ENCODE data around the gene INSR.

Gene INSR

GRCh38 chr19:7247155-7247554, 47.1 kb downstream of the INSR start:
- Histone ChIP-seq H3K4me3 (ENCODE audit: severe bottlenecking) (no peak overlapping the region), H3K36me3 (ENCODE audit: low read depth) (no peaks in the 10 kb centered on the region), H3K9me3 (ENCODE audit: severe bottlenecking) (no peaks in the 10 kb centered on the region), H3K27me3 (ENCODE audit: insufficient read depth, poor library complexity, severe bottlenecking) (no peaks in the 10 kb centered on the region), H3K27ac (ENCODE audit: poor library complexity, severe bottlenecking) (no peak overlapping the region), H3K4me1 (ENCODE audit: insufficient read depth, poor library complexity, severe bottlenecking) (no peaks in the 10 kb centered on the region)
- DNase-seq (ENCODE audit: low spot score) = no peak
- TF ChIP-seq CTCF (IDR thresholded peaks at IDR 0.05; ENCODE audit: poor library complexity, severe bottlenecking) = no peak
- no peak for ATAC-seq (ENCODE audit: low read depth)

- Histone ChIP-seq H3K27me3 (ENCODE audit: insufficient read depth, poor library complexity, severe bottlenecking) (no peaks in the 10 kb centered on the region), H3K4me3 (ENCODE audit: severe bottlenecking) (no peak overlapping the region), H3K36me3 (ENCODE audit: low read depth) (no peaks in the 10 kb centered on the region), H3K9me3 (ENCODE audit: severe bottlenecking) (no peaks in the 10 kb centered on the region), H3K4me1 (ENCODE audit: insufficient read depth, poor library complexity, severe bottlenecking) (no peaks in the 10 kb centered on the region), H3K27ac (ENCODE audit: poor library complexity, severe bottlenecking) (no peak overlapping the region)
- ATAC-seq (ENCODE audit: low read depth) (no peak), DNase-seq (ENCODE audit: low spot score) (no peak)
- TF ChIP-seq CTCF (IDR thresholded peaks at IDR 0.05; ENCODE audit: poor library complexity, severe bottlenecking) = no peak
Observed at GRCh38 chr19:7246601-7247000, 47.6 kb downstream of the INSR start.

DNA sequence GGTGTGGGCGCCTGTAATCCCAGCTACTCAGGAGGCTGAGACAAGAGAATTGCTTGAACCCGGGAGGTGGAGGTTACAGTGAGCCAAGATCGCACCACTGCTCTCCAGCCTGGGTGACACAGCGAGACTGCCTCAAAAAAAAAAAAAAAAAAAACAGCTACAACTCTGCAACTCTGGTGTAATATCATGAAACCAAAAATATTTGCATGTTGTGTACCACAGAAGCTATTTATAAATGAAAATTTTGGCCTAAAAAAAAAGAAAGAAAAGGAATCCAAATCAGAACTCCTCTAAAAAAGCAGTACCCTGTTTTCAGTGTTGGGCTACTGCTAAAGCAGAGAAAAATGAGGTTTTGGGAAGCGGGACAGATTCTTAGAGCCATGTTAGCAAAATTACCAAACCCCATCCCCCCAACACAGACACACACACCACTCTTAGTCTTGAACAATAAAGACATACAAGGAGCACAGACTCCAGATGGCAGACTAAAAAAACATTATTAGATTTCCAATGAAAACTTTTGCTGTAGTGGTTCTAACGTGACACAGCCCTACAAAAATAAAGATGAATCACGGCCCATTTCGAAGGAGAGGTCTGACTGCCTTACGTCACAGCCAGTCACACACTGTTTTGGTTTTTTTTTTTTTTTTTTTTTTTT, 51.5 kb downstream of the INSR start:
- no peak overlapping the region for H3K4me3 ChIP-seq (ENCODE audit: severe bottlenecking)
- no peak for DNase-seq (ENCODE audit: low spot score)
- no peaks in the 10 kb centered on the region for H3K36me3 ChIP-seq (ENCODE audit: low read depth)
- no peak for TF ChIP-seq CTCF (IDR thresholded peaks at IDR 0.05; ENCODE audit: poor library complexity, severe bottlenecking)
- no peaks in the 10 kb centered on the region for H3K27me3 ChIP-seq (ENCODE audit: insufficient read depth, poor library complexity, severe bottlenecking)
- ATAC-seq (ENCODE audit: low read depth) = no peak
- H3K27ac ChIP-seq (ENCODE audit: poor library complexity, severe bottlenecking) = no peak overlapping the region
- H3K9me3 ChIP-seq (ENCODE audit: severe bottlenecking) = peaks cover 2% of the 10 kb centered on the region
- no peaks in the 10 kb centered on the region for H3K4me1 ChIP-seq (ENCODE audit: insufficient read depth, poor library complexity, severe bottlenecking)

- Histone ChIP-seq H3K27me3 (ENCODE audit: insufficient read depth, poor library complexity, severe bottlenecking) (no peaks in the 10 kb centered on the region), H3K27ac (ENCODE audit: poor library complexity, severe bottlenecking) (no peak overlapping the region), H3K4me1 (ENCODE audit: insufficient read depth, poor library complexity, severe bottlenecking) (no peaks in the 10 kb centered on the region), H3K4me3 (ENCODE audit: severe bottlenecking) (no peak overlapping the region), H3K36me3 (ENCODE audit: low read depth) (no peaks in the 10 kb centered on the region), H3K9me3 (ENCODE audit: severe bottlenecking) (peaks cover 2% of the 10 kb centered on the region)
- no peak for TF ChIP-seq CTCF (IDR thresholded peaks at IDR 0.05; ENCODE audit: poor library complexity, severe bottlenecking)
- ATAC-seq (ENCODE audit: low read depth) = no peak
- DNase-seq (ENCODE audit: low spot score) = no peak
Observed at GRCh38 chr19:7238051-7238450, 56.2 kb downstream of the INSR start.

- no peaks in the 10 kb centered on the region for H3K4me1 ChIP-seq (ENCODE audit: insufficient read depth, poor library complexity, severe bottlenecking)
- DNase-seq (ENCODE audit: low spot score) (no peak), ATAC-seq (ENCODE audit: low read depth) (no peak)
- no peak overlapping the region for H3K4me3 ChIP-seq (ENCODE audit: severe bottlenecking)
- no peak for TF ChIP-seq CTCF (IDR thresholded peaks at IDR 0.05; ENCODE audit: poor library complexity, severe bottlenecking)
- no peaks in the 10 kb centered on the region for H3K36me3 ChIP-seq (ENCODE audit: low read depth)
- no peak overlapping the region for H3K27ac ChIP-seq (ENCODE audit: poor library complexity, severe bottlenecking)
- H3K9me3 ChIP-seq (ENCODE audit: severe bottlenecking) = peaks cover 2% of the 10 kb centered on the region
- no peaks in the 10 kb centered on the region for H3K27me3 ChIP-seq (ENCODE audit: insufficient read depth, poor library complexity, severe bottlenecking)
Observed at GRCh38 chr19:7236153-7236552, 58.1 kb downstream of the INSR start.
